Colonic mucosa (tissue), 4 donors: Measurements from ENCODE around the gene ACTN2. TPM values are rescaled to one million over a fixed set of nuclear protein-coding genes. Genes with fewer than 3 reads are reported as not detected.

Source experiments
- DNase-seq: peaks from one replicate; pipeline ENCODE4 v3.0.0-alpha.2; 2020
- H3K27ac ChIP-seq: fragments of 200-600 bp; one replicate; pipeline ENCODE4 v1.8.0; 2021
- H3K27me3 ChIP-seq: fragments of 200-600 bp; one replicate; pipeline ENCODE4 v1.8.0; 2021
- H3K36me3 ChIP-seq: fragments of 200-600 bp; one replicate; pipeline ENCODE4 v1.8.0; 2021
- H3K4me1 ChIP-seq: fragments of 200-600 bp; one replicate; pipeline ENCODE4 v1.8.0; 2021; ENCODE audit warnings: mild to moderate bottlenecking
- H3K4me3 ChIP-seq: fragments of 200-600 bp; one replicate; pipeline ENCODE4 v1.8.0; 2021
- H3K9ac ChIP-seq, 2 donors: one replicate each; pipeline ENCODE4 v1.7.0; 2013; ENCODE audit warnings: control low read depth in 2 of 2, low read depth in 2 of 2, low read length in 2 of 2
- H3K9me3 ChIP-seq: fragments of 200-600 bp; one replicate; pipeline ENCODE4 v1.8.0; 2021
- intact Hi-C: fragments of 100-400 bp; cut with DNase I; formaldehyde crosslinking; loops from one replicate; pipeline ENCODE4 v1.14.1; 2022
- total RNA-seq, 2 donors: library from RNA; stranded (reverse); fragmentation: NEBNext Ultra II Directional in 1 of 2; extraction: Animal tissue kit (Norgen Biotek cat#: 25700) in 1 of 2; gene quantifications; one replicate each; pipeline ENCODE4 v1.2.1, GENCODE V29; 2021
- TF ChIP-seq, protein P1 (sequence below): fragments of 200-600 bp; IDR thresholded peaks from one replicate; pipeline ENCODE4 v1.8.0; 2022; ENCODE audit warnings: antibody characterized with exemption, mild to moderate bottlenecking
- donor health status: healthy.
- donor health status: DM: no; HTN: no; CAD: no.
- donor health status: DM: no; HTN: no; CAD: no.

ACTN2 gene
- total RNA-seq, 2 donors from 2014 or later = 0.05 to 0.72 TPM

DNA sequence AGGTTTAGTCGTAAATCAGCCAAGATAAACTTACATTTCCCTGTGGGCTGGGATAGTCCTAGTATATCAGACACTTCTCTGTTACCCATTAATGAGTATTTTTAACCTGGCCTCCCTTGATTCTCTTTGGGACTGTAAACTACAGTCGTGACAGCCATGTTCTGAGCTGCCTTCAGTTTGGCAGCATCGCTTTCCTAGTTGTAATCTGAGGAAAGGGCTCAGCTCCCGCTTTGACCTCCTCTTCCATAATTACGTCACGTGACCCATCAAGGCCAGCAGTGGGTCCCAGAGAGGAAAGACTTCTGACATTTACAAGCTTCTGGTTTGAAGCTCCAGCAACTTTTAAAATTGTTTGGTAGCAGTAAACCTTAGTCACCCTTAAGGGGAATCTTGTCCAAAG, 74.2 kb downstream of the ACTN2 start:
- Histone ChIP-seq H3K4me1 (no peaks in the 10 kb centered on the region), H3K9me3 (no peaks in the 10 kb centered on the region), H3K36me3 (no peaks in the 10 kb centered on the region), H3K4me3 (no peak overlapping the region), H3K9ac (no peak overlapping the region), H3K27me3 (no peaks in the 10 kb centered on the region), H3K27ac (no peak overlapping the region)
- intact Hi-C loops = loop anchor here (10.0 kb wide), 1 partner anchor 156 kb away; the partner anchor contains the start of gene HEATR1
- TF ChIP-seq, protein P1, sequence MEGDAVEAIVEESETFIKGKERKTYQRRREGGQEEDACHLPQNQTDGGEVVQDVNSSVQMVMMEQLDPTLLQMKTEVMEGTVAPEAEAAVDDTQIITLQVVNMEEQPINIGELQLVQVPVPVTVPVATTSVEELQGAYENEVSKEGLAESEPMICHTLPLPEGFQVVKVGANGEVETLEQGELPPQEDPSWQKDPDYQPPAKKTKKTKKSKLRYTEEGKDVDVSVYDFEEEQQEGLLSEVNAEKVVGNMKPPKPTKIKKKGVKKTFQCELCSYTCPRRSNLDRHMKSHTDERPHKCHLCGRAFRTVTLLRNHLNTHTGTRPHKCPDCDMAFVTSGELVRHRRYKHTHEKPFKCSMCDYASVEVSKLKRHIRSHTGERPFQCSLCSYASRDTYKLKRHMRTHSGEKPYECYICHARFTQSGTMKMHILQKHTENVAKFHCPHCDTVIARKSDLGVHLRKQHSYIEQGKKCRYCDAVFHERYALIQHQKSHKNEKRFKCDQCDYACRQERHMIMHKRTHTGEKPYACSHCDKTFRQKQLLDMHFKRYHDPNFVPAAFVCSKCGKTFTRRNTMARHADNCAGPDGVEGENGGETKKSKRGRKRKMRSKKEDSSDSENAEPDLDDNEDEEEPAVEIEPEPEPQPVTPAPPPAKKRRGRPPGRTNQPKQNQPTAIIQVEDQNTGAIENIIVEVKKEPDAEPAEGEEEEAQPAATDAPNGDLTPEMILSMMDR = no peak
- no peak for DNase-seq

DNA sequence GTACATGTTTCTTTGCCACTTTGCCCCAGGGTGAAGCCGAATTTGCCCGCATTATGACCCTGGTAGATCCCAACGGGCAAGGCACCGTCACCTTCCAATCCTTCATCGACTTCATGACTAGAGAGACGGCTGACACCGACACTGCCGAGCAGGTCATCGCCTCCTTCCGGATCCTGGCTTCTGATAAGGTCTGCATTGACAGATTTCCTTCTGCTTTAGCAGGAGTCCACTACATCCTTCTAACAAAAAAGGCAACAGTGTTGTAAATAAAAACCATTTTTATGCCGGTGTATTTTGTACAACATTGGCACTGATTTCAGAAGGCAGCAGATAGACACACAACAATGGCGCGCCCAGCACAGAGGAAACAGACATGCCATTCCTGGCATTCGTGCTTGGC, 74.7 kb downstream of the ACTN2 start:
- no peak overlapping the region for H3K27ac ChIP-seq
- H3K4me3 ChIP-seq = no peak overlapping the region
- no peaks in the 10 kb centered on the region for H3K27me3 ChIP-seq
- no peaks in the 10 kb centered on the region for H3K36me3 ChIP-seq
- TF ChIP-seq, protein P1 = no peak
- no peaks in the 10 kb centered on the region for H3K4me1 ChIP-seq
- no peak overlapping the region for H3K9ac ChIP-seq
- H3K9me3 ChIP-seq = no peaks in the 10 kb centered on the region
- DNase-seq = no peak
- intact Hi-C loops = loop anchor here (10.0 kb wide), 1 partner anchor 156 kb away; the partner anchor contains the start of gene HEATR1

DNA sequence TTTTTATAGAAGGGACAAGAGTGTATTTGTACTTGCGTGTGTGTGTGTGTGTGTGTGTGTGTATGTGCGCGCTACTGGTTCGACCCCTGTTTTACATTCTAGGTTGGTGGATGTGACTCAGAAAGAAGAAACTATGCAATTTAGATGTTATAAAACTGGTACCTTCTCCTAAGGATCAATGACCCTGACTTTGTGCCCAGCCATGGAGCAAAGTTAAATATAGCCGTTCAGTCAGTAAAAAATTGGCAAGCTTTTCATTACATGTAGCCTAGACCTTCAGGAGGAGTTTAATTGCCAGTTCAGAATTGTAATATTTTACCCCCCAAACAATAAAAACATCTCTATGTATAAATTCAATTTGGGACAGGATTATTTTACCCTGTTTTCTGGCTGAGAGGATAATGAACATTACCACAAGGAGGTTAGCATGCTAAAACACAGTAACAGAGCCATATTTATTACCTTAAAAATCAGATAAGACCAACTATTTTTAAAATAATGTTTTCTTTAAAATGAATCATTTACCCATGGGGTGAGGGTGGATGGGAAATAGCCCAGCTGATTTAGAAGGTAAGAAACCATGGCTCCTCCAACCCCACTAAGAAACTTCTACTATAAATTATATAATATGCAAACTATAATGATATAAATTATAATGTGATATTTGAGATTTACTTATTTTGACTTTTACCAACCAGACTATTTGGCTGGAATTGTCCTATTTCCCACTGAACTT, 75.3 kb downstream of the ACTN2 start:
- Histone ChIP-seq H3K27me3 (no peaks in the 10 kb centered on the region), H3K9ac (no peak overlapping the region), H3K27ac (no peak overlapping the region), H3K36me3 (no peaks in the 10 kb centered on the region), H3K4me3 (no peak overlapping the region), H3K9me3 (no peaks in the 10 kb centered on the region), H3K4me1 (no peaks in the 10 kb centered on the region)
- DNase-seq = no peak
- intact Hi-C loops = loop anchor here (10.0 kb wide), 1 partner anchor 157 kb away; the partner anchor contains the start of gene HEATR1
- TF ChIP-seq, protein P1 = no peak

DNA sequence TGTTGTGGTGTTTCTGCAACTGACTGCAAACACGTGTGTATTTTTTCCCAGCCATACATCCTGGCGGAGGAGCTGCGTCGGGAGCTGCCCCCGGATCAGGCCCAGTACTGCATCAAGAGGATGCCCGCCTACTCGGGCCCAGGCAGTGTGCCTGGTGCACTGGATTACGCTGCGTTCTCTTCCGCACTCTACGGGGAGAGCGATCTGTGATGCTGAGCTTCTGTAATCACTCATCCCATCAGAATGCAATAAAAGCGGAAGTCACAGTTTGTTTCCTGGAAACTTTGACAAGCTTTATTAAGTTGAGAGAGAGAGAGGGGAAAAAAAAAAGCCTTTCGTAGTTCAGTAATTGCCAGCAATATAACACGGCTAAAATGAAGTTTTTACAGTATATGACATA, 76.1 kb downstream of the ACTN2 start:
- no peak overlapping the region for H3K4me3 ChIP-seq
- TF ChIP-seq, protein P1 = no peak
- no peak overlapping the region for H3K27ac ChIP-seq
- no peaks in the 10 kb centered on the region for H3K27me3 ChIP-seq
- no peaks in the 10 kb centered on the region for H3K9me3 ChIP-seq
- no peaks in the 10 kb centered on the region for H3K36me3 ChIP-seq
- DNase-seq = no peak
- intact Hi-C loops = loop anchor here (10.0 kb wide), 1 partner anchor 158 kb away; the partner anchor contains the start of gene HEATR1
- H3K9ac ChIP-seq = no peak overlapping the region
- H3K4me1 ChIP-seq = no peaks in the 10 kb centered on the region

DNA sequence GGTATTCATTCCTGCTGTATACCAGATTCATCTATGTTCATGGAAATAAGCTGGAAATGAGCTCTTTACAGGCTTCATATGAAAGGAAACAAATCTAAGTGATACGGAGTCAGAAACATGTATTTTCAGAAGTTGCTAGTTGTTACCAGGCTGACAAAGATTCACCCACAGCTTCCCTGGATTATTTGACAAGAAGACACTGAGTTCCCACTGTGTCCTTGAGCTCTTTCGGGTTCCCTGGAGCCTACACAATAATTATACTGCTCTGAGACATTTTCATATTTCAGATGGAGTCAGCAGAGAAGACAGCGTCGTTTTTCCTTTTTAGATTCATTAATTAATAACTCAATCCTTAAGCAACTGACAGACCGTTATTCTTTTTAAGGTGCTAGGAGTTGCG, 79.5 kb downstream of the ACTN2 start:
- no peaks in the 10 kb centered on the region for H3K4me1 ChIP-seq
- H3K4me3 ChIP-seq = no peak overlapping the region
- TF ChIP-seq, protein P1 = no peak
- H3K27ac ChIP-seq = no peak overlapping the region
- DNase-seq = no peak
- no peaks in the 10 kb centered on the region for H3K36me3 ChIP-seq
- no peaks in the 10 kb centered on the region for H3K9me3 ChIP-seq
- H3K27me3 ChIP-seq = no peaks in the 10 kb centered on the region
- no peak overlapping the region for H3K9ac ChIP-seq
- intact Hi-C loops = loop anchor here (10.0 kb wide), 1 partner anchor 161 kb away; the partner anchor contains the start of gene HEATR1
